Stomach (tissue), 4 donors: ENCODE results near the gene CNTN5.

ENCODE experiments used
- EP300 ChIP-seq: sonication (generic); formaldehyde crosslinking; IDR thresholded peaks from one replicate; pipeline ENCODE4 v1.6.1; 2017; ENCODE audit warnings: antibody characterized with exemption
- POLR2A ChIP-seq, 4 donors: fragments of 450-650 bp; IDR thresholded peaks; one replicate each; pipeline ENCODE4 v1.6.1; 2016; ENCODE audit warnings: antibody characterized with exemption in 4 of 4, control low read depth in 2 of 4, mild to moderate bottlenecking in 1 of 4, moderate library complexity in 1 of 4
- POLR2AphosphoS5 ChIP-seq, 3 donors: sonication (generic); formaldehyde crosslinking; IDR thresholded peaks; one replicate each; pipeline ENCODE4 v1.6.1; 2016; ENCODE audit warnings: antibody characterized with exemption in 3 of 3
- TF ChIP-seq, protein P1 (sequence below), 7 experiments: fragments of 450-650 bp in 4 of 7; fragments of 200-600 bp in 3 of 7; sonication (generic) in 3 of 7; IDR thresholded peaks; one replicate each; pipeline ENCODE4 v1.5.1; 2016 to 2019; ENCODE audit warnings: antibody characterized with exemption in 7 of 7, control low read depth in 2 of 7, mild to moderate bottlenecking in 1 of 7

DNA sequence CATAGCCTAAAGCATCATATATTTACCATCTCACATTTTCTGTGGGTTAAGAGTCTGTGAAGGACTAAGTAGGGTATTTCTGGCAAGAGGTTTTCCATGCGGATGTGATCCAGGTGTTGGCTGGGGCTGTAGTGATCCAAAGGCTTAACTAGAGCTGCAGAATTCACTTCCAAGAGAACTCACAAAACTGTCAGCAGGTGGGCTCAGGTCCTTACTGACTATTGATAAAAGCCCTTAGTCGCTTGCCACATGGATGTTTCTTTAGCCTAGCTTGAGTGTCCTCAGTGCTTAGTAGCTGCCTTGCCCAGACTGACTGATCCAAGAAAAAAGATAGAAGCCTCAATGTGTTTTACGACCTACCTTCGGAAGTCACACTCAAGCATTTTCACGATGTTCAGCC is 250.8 kb downstream of the CNTN5 start:
- TF ChIP-seq, protein P1, sequence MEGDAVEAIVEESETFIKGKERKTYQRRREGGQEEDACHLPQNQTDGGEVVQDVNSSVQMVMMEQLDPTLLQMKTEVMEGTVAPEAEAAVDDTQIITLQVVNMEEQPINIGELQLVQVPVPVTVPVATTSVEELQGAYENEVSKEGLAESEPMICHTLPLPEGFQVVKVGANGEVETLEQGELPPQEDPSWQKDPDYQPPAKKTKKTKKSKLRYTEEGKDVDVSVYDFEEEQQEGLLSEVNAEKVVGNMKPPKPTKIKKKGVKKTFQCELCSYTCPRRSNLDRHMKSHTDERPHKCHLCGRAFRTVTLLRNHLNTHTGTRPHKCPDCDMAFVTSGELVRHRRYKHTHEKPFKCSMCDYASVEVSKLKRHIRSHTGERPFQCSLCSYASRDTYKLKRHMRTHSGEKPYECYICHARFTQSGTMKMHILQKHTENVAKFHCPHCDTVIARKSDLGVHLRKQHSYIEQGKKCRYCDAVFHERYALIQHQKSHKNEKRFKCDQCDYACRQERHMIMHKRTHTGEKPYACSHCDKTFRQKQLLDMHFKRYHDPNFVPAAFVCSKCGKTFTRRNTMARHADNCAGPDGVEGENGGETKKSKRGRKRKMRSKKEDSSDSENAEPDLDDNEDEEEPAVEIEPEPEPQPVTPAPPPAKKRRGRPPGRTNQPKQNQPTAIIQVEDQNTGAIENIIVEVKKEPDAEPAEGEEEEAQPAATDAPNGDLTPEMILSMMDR (IDR thresholded peaks at IDR 0.05): no peak
- TF ChIP-seq POLR2AphosphoS5 (IDR thresholded peaks at IDR 0.05) (no peak), EP300 (no peak), POLR2A (IDR thresholded peaks at IDR 0.05) (no peak)
